Stimulated activated CD4-positive, alpha-beta T cell treated with anti-CD3 and anti-CD28 coated beads, Interleukin-2, amount 100 ng/mL, for 4 hours (primary cell): ENCODE results near the gene MC4R.
"Not testable (repeated sequence)": the region's sequence is repeated elsewhere in the genome, so short reads cannot be mapped to it uniquely, and the experiment has no call there.

ENCODE experiments used
- DNase-seq: peaks from one replicate; pipeline ENCODE4 v3.0.0-alpha.2; 2020; ENCODE audit warnings: low read depth

MC4R gene

GRCh38 chr18:60372596-60372995, at the start of gene MC4R:
Gene MC4R (minus strand): TSS chr18:60372775. CDS start chr18:60372349, 426 bp downstream.
- DNase-seq, result no peak

DNA sequence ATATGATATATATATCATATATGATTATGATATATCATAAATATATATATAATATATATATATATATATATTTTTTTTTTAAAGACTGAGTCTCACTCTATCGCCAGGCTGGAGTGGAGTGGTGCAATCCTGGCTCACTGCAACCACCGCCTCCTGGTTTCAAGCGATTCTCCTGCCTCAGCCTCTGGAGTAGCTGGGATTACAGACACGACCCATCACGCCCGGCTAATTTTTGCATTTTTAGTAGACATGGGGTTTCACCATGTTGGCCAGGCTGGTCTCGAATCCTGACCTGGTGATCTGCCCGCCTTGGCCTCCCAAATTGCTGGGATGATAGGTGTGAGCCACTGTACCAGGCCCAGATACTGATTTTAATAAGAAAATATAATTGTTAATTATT, 49.7 kb upstream of the MC4R start:
- DNase-seq, result not testable (repeated sequence)

DNA sequence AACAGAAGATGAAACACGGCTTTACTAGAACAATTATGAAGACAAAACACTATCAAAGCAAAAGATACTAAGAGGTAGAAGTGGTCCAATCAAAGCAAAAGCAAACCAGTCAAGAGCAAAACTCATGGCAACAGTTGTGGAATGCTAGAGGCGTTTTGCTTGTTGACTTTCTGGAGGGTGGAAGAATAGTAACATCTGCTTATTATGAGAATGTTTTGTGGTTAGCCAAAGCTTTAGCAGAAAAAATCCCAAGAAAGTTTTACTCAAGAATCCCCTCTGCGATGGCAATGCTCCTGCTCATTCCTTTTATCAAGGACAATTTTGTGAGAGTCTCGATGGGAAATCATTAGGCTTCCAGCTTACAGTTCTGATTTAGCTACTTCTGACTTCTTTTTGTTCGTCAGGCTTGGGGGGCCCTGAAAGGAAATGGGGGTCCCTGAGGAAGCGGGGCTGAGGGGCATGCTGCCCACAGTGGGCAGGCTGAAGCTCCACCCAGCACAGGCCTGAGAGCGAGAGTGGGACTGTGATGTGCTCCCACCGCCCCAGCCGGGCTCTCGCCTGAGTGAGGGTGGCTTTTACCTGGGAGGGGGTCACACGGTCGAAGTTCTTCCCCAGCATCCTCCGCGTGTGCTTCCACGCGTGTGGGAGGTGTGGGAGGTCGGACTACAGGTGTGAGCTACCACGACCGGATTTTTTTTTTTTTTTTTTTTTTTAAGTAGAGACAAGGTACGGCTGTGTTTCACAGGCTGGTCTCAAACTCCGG, 49.0 kb upstream of the MC4R start:
- no peak for DNase-seq

GRCh38 chr18:60417946-60418345, 45.4 kb upstream of the MC4R start:
- no peak for DNase-seq

- no peak for DNase-seq
These were observed 41.5 kb upstream of the MC4R start for GRCh38 chr18:60413944-60414547.

- no peak for DNase-seq
These were observed 39.1 kb upstream of the MC4R start for GRCh38 chr18:60411715-60412114.

GRCh38 chr18:60406721-60407120, 34.1 kb upstream of the MC4R start:
- DNase-seq, result no peak

DNA sequence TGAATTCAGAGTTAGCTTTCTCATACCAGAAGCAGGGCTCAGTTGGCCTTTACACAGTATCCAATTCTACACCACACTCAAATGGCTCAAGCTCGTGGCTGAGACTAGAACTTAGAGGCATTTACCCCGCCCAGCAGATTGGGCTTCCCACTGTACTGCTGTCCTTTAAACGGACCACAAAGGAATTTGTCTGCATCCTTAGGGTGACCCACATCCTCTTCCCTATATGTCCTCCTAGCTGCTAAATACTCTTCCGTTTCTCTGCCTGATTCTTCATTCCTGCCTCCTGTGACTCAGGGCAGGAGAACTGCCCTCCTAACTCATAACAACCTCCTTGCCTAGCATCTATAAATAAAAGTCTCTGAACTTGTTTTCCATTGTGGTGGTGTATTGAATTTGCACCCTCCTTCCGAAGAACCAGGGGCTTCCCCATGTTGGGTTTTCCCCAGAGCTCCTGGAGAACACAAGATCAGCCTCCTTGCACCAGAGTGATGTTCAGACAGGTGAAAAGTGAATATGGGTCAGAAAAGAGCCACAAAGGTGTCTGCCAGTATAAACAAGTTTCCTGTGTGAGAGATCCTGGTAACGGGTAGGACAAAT, 32.0 kb upstream of the MC4R start:
- no peak for DNase-seq

- DNase-seq, result no peak
These were observed 28.8 kb upstream of the MC4R start for GRCh38 chr18:60401346-60401745.

DNA sequence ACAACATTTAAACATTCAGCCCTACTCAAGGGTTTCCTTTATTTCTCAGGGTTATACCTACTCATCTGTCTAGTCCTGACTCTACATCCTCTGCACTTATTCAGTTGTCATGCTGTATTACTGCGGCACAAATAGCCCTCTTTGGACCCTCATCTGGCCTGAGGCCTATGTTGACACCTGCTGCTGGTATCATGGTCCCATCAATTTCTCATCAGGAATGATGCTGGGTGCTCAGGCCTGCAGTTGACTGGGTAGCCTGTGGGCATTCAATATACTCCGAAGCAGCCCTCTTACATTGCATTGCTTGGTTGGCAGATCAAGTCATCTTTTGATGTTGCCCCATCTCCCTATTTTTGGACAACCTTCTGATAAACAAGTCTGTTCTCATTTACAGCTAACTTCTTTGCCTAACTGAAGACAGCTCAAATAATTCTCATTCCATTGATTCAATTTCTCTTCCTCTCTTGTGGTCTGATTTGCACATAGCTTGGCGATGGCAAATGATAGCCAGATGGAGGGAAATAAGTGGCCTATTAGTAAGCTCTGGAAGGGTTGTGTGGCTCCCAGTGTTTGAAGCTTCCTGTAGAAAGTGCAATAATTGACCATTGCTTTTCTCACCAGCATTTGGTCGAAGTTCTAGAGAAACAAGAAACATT, 19.1 kb upstream of the MC4R start:
- DNase-seq, result no peak

GRCh38 chr18:60389314-60389713, 16.7 kb upstream of the MC4R start:
- DNase-seq, result no peak

- no peak for DNase-seq
These were observed 13.1 kb upstream of the MC4R start for GRCh38 chr18:60385693-60386092.

DNA sequence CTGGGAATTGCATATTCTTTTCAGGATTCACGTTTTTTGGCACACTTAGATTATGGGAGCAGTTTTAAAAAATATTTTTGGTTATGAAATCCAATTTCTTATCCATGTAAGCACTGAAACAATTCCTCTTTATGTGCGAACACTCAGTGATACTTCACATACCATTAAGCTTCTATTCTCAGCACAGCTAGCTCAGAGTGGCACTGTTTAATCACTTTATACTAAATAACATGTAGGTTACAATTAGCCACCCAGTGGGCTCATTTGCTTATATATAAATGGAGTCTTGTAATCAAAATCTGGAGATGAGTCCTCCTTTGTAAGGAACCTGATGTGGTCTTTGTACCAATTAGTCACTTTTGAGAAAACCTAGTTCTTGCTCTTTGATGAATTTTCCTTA, 11.3 kb upstream of the MC4R start:
- no peak for DNase-seq

DNA sequence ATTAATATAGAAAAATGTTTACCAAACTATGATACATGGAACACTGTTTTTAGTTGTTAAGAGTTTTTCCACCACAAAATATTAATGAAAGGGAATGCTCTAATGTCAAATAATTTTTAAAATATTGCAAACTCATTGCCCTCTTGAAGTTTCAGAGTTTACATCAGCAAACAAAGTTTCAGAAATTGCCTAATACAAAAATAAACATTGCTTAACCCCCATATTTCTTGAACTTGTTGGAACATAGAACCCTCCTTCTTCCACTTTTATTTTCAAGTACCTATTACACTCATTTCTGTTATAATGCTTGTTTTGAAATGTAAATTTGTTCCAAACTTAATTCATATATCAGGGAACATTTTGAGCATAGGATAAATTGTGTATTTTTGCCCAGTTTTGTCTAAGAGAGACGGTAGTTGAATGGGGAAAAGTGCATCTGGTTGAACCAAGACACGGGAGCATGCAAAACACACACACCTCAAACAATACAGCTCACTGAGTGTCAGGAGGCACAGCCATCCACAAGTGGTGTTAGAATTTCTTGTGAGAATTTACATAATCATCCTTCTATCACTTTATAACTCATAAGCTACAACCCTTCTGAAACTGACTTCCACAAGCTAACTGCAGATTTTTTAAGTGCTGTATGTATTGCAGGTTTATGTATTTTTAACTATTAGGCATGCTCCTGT, 5.3 kb upstream of the MC4R start:
- DNase-seq, result no peak

DNA sequence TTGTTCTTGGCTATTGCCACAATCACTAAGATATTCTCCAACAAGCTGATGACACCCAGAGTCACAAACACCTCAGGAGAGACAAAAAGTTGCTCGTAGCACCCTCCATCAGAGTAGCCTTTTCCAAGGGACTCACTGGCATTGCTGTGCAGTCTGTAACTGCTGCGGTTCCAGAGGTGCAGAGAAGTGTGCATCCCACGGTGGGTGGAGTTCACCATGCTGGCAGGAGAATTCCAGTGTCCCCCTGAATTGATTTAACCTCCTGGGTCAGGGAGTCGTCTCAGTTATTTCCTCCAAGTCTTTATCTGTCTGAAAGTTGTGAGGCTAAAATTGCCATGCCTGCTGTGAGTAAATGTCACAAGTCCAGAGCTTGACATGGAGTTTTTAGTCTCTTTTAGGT, 443 bp downstream of the MC4R start:
- no peak for DNase-seq

GRCh38 chr18:60358516-60358915, 14.1 kb downstream of the MC4R start:
- DNase-seq, result no peak

DNA sequence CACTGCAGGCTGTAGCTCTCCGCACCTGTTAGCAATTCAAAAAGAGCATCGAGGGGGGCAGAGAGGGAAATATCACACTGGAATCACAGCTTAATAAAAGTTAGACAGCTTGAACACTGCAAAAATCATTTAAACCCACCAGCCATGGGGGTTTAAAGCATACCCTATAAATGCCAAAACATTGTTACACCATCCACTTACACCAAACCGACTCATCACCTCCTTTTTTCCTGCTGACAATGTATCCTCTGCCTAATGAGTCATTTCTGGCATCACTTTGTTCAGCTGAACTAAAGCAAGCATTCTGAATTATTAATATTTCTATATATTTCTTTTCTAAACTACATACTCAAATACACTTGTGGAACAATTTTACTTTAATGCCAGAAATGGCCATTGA, 21.6 kb downstream of the MC4R start:
- DNase-seq, result no peak

DNA sequence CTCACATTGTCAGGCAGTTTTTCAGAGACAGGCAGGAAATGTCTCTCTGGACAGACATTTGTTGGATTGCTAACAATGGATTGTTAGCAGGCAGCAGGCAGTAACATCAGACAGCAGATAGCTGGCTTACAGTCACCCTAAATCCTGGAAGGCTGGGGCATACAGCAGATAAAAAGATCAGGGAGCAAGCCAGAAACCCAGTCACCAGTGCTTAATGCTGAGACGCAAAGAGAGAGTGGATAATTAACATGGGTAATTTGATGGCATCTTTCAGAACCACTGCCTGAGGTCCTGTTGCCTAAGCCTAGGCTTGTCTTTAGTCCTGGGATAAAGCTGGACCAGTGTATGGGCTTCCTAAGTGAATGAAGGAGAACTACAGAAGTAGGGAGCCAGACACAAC, 22.4 kb downstream of the MC4R start:
- DNase-seq, result no peak

DNA sequence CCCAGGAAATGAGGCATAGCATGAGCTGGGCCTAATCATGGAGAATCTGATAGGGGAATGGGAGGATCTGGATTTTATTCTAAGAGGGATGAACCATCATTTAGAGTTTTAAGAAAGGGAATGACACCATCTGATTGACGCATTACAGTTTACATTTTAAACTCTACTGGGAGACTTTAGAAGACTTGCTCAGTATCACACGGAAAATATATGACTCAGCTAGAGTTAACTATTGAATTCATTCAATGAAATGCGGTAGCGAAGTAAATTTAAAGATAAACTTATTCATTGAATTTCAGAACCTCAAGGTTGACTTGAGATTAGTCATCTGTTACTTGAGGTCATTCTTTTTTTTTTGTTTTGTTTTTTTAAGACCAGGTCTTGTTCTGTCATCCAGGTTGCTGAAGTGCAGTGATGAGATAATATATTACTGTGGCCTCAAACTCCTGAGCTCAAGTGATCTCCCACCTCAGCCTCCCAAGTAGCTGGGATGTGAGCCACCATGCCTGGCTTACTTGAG, 25.0 kb downstream of the MC4R start:
- DNase-seq, result no peak

- no peak for DNase-seq
These were observed 33.6 kb downstream of the MC4R start for GRCh38 chr18:60339018-60339417.

GRCh38 chr18:60331890-60332289, 40.7 kb downstream of the MC4R start:
- DNase-seq, result no peak

DNA sequence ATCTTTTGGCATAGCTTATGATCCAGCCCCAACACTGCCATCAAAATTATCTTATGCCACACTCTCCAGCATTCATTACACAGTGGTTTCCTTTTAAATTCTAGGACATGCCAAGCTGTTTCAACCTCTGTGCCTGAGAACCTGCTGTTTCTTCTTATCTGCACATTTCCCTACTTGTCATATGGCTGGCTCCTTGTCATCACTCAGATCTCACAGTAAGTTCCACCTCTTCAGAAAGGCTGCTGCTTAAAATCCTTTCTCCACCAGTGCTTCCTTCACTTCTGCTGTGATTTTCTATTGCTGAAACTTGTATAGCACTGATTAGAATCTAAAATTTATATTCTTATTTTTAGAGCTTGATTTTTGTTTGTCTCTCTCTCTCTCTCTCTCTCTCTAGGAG, 43.4 kb downstream of the MC4R start:
- no peak for DNase-seq
